IMR-90 (cell line): ENCODE data around the gene RIN1. TPM values are rescaled to one million over a fixed set of nuclear protein-coding genes. Genes with fewer than 3 reads are reported as not detected.

Experiments used
- ELK1 ChIP-seq: fragments of 150-350 bp; IDR thresholded peaks from 2 replicates; pipeline ENCODE4 v1.6.1; 2016; ENCODE audit warnings: low read depth, mild to moderate bottlenecking, low read length, moderate library complexity, borderline replicate concordance
- polyA plus RNA-seq, 3 experiments: library from polyadenylated mRNA; depleted of rRNA; stranded (reverse); fragments of >200 nt; gene quantifications; 2 replicates each; pipeline ENCODE4 v1.2.3, GENCODE V29; 2012; ENCODE audit warnings: low replicate concordance in 1 of 3
- total RNA-seq: library from RNA; depleted of rRNA; stranded (reverse); fragments of >200 nt; gene quantifications from 2 replicates; pipeline ENCODE4 v1.2.3, GENCODE V29; 2012

The RIN1 gene
- total and polyA plus RNA-seq, 2 of the 4 experiments (the other 2 are of a cell fraction), result 9.9 to 20.8 TPM

GRCh38 chr11:66292543-66293332 lies 43.5 kb downstream of the RIN1 start (continued):
- no peak for TF ChIP-seq ELK1
